DOHH2 (cell line): Measurements from ENCODE around the gene SCAMP2.
A peak's percentile ranks its signal among the peaks of the same experiment; 100 is the strongest.

Experiments
- H3F3A ChIP-seq: fragments of 200-600 bp; sonication (generic), shearing (Covaris generic); 2 replicates; pipeline ENCODE4 v1.6.0; 2016; ENCODE audit warnings: antibody characterized with exemption, mild to moderate bottlenecking; ENCODE audit not compliant: control insufficient read depth, insufficient read depth
- H3K27ac ChIP-seq: fragments of 200-600 bp; sonication (generic); 2 replicates; pipeline ENCODE4 v1.5.1; 2014; ENCODE audit warnings: low read depth, mild to moderate bottlenecking, low read length, moderate library complexity
- H3K27me3 ChIP-seq: fragments of 200-600 bp; sonication (generic); 2 replicates; pipeline ENCODE4 v1.6.1; 2014; ENCODE audit warnings: mild to moderate bottlenecking, low read length, mixed read lengths; ENCODE audit not compliant: control insufficient read depth
- H3K36me3 ChIP-seq: fragments of 200-600 bp; sonication (generic); 2 replicates; pipeline ENCODE4 v1.6.1; 2014; ENCODE audit warnings: mild to moderate bottlenecking, low read length, moderate library complexity, mixed read lengths; ENCODE audit not compliant: control insufficient read depth
- H3K4me1 ChIP-seq: fragments of 200-600 bp; sonication (generic); 2 replicates; pipeline ENCODE4 v1.6.1; 2014; ENCODE audit warnings: mild to moderate bottlenecking, low read length, mixed read lengths; ENCODE audit not compliant: control insufficient read depth
- H3K4me2 ChIP-seq: fragments of 200-600 bp; sonication (generic); 2 replicates; pipeline ENCODE4 v1.6.0; 2014; ENCODE audit warnings: mild to moderate bottlenecking, low read length, moderate library complexity
- H3K4me3 ChIP-seq: fragments of 200-600 bp; sonication (generic); 2 replicates; pipeline ENCODE4 v1.5.1; 2014; ENCODE audit warnings: mild to moderate bottlenecking, low read length, mixed read lengths
- H3K79me2 ChIP-seq: fragments of 200-600 bp; sonication (generic); 2 replicates; pipeline ENCODE4 v1.6.1; 2014; ENCODE audit warnings: mild to moderate bottlenecking, low read length, mixed read lengths; ENCODE audit not compliant: control insufficient read depth
- H3K9me2 ChIP-seq: fragments of 200-600 bp; sonication (generic); replicated peaks from 2 replicates; pipeline ENCODE4 v1.6.1; 2014; ENCODE audit warnings: mild to moderate bottlenecking, low read length, mixed read lengths; ENCODE audit not compliant: control insufficient read depth
- H3K9me3 ChIP-seq: fragments of 200-600 bp; sonication (generic); 2 replicates; pipeline ENCODE4 v1.6.1; 2014; ENCODE audit warnings: antibody characterized with exemption, low read length, mixed read lengths; ENCODE audit not compliant: control insufficient read depth, insufficient read depth
- H4K20me1 ChIP-seq: fragments of 200-600 bp; sonication (generic); 2 replicates; pipeline ENCODE4 v1.6.0; 2014; ENCODE audit warnings: low read depth, mild to moderate bottlenecking, antibody characterized with exemption, low read length, moderate library complexity; ENCODE audit not compliant: control insufficient read depth, insufficient read depth
- CTCF ChIP-seq: fragments of 200-600 bp; sonication (generic); IDR thresholded peaks from one replicate; pipeline ENCODE4 v1.5.1; 2014; ENCODE audit warnings: antibody characterized with exemption, mild to moderate bottlenecking, low read depth, low read length; ENCODE audit not compliant: poor library complexity, severe bottlenecking
- EZH2phosphoT487 ChIP-seq: fragments of 200-600 bp; sonication (generic); IDR thresholded peaks from 2 replicates; pipeline ENCODE4 v1.6.1; 2017; ENCODE audit warnings: borderline replicate concordance, mild to moderate bottlenecking, antibody characterized with exemption, low read length, moderate library complexity, mixed read lengths

The SCAMP2 gene

GRCh38 chr15:74812533-74812932, 60.6 kb downstream of the SCAMP2 start, which contains the start of gene LMAN1L:
TSS of gene LMAN1L (plus strand) at chr15:74812835. CDS start at chr15:74812855, 20 bp downstream.
- H3K27me3 ChIP-seq, result peaks cover 8% of the 10 kb centered on the region
- no peaks in the 10 kb centered on the region for H3K9me3 ChIP-seq
- H3K4me3 ChIP-seq, result no peak within 1 kb of the TSS
- H3K36me3 ChIP-seq, result no peaks in the 10 kb centered on the region
- peaks cover 9% of the 10 kb centered on the region; the same call in 1 of the 2 replicates for H3F3A ChIP-seq
- no peaks in the 10 kb centered on the region for H3K79me2 ChIP-seq
- TF ChIP-seq EZH2phosphoT487 (no peak), CTCF (no peak)
- H3K4me2 ChIP-seq, result no peak within 1 kb of the TSS
- no peak within 1 kb of the TSS for H3K27ac ChIP-seq
- no peaks in the 10 kb centered on the region for H3K9me2 ChIP-seq
- H4K20me1 ChIP-seq, result no peaks in the 10 kb centered on the region
- H3K4me1 ChIP-seq, result peaks cover 15% of the 10 kb centered on the region

- H3K4me3 ChIP-seq, result no peak overlapping the region
- H3K27me3 ChIP-seq, result peaks cover 8% of the 10 kb centered on the region
- peaks cover under 1% of the 10 kb centered on the region; the same call in 1 of the 2 replicates for H3K36me3 ChIP-seq
- H3K4me1 ChIP-seq, result peaks cover 8% of the 10 kb centered on the region
- no peaks in the 10 kb centered on the region for H4K20me1 ChIP-seq
- TF ChIP-seq EZH2phosphoT487, result no peak
- no peak for TF ChIP-seq CTCF
- no peaks in the 10 kb centered on the region for H3K9me3 ChIP-seq
- no peaks in the 10 kb centered on the region for H3K9me2 ChIP-seq
- H3K79me2 ChIP-seq, result no peaks in the 10 kb centered on the region
- H3K4me2 ChIP-seq, result no peak overlapping the region
- no peak overlapping the region for H3K27ac ChIP-seq
- H3F3A ChIP-seq, result peaks cover 20% of the 10 kb centered on the region
Measured at GRCh38 chr15:74809956-74810355, 63.2 kb downstream of the SCAMP2 start.

- H3K4me1 ChIP-seq, result peaks cover 8% of the 10 kb centered on the region
- H3K4me3 ChIP-seq, result no peak overlapping the region
- H3K27ac ChIP-seq, result no peak overlapping the region
- H3K27me3 ChIP-seq, result peaks cover 8% of the 10 kb centered on the region
- peaks cover 22% of the 10 kb centered on the region for H3F3A ChIP-seq
- H4K20me1 ChIP-seq, result no peaks in the 10 kb centered on the region
- H3K9me3 ChIP-seq, result no peaks in the 10 kb centered on the region
- H3K4me2 ChIP-seq, result no peak overlapping the region
- no peaks in the 10 kb centered on the region for H3K79me2 ChIP-seq
- TF ChIP-seq EZH2phosphoT487 (no peak), CTCF (no peak)
- H3K9me2 ChIP-seq, result no peaks in the 10 kb centered on the region
- H3K36me3 ChIP-seq, result peaks cover 8% of the 10 kb centered on the region
Measured at GRCh38 chr15:74809242-74809641, 63.9 kb downstream of the SCAMP2 start.

- no peaks in the 10 kb centered on the region for H3K79me2 ChIP-seq
- no peak overlapping the region for H3K4me2 ChIP-seq
- H3K9me3 ChIP-seq, result no peaks in the 10 kb centered on the region
- peaks cover 26% of the 10 kb centered on the region for H3F3A ChIP-seq
- peaks cover 8% of the 10 kb centered on the region for H3K27me3 ChIP-seq
- TF ChIP-seq EZH2phosphoT487 (no peak), CTCF (peak; percentile 19)
- no peaks in the 10 kb centered on the region for H4K20me1 ChIP-seq
- H3K4me3 ChIP-seq, result no peak overlapping the region
- H3K9me2 ChIP-seq, result no peaks in the 10 kb centered on the region
- H3K4me1 ChIP-seq, result peaks cover 8% of the 10 kb centered on the region
- no peak overlapping the region for H3K27ac ChIP-seq
- peaks cover 12% of the 10 kb centered on the region for H3K36me3 ChIP-seq
Measured at GRCh38 chr15:74808840-74809229, 64.3 kb downstream of the SCAMP2 start.
